Left colon (tissue), 2 donors: Measurements from ENCODE around the gene SPAG7. TPM values are rescaled to one million over a fixed set of nuclear protein-coding genes. Genes with fewer than 3 reads are reported as not detected.
"Not testable (repeated sequence)": the region's sequence is repeated elsewhere in the genome, so short reads cannot be mapped to it uniquely, and the experiment has no call there.

Experiments used
- ATAC-seq: fragments of 200-7000 bp; cut with Tn5 transposase; one replicate; pipeline ENCODE4 v1.9.1; 2020; ENCODE audit warnings: mild to moderate bottlenecking, moderate library complexity
- DNase-seq, 2 donors: peaks; one replicate each; pipeline ENCODE4 v3.0.0-alpha.2; 2020
- intact Hi-C, 2 donors: fragments of 100-400 bp; cut with DNase I in 1 of 2; cut with micrococcal nuclease in 1 of 2; formaldehyde crosslinking; loops; one replicate each; pipeline versions ENCODE4 v1.11.2 to v1.14.0; 2022; cut with DNase I, micrococcal nuclease
- total RNA-seq, 2 donors: library from RNA; stranded (reverse); fragmentation: NEBNext Ultra II Directional; extraction: Animal tissue kit (Norgen Biotek cat#: 25700); gene quantifications; one replicate each; pipeline ENCODE4 v1.2.1, GENCODE V29; 2021
- donor health status: DM: no; HTN: no; CAD: no.
- donor health status: DM: yes; HTN: yes; CAD: no.

The SPAG7 gene
- total RNA-seq, 2 donors from 2014 or later: 49.3 to 68.2 TPM

- intact Hi-C loops: no loop called here
- DNase-seq (no peak), ATAC-seq (no peak)
Measured at GRCh38 chr17:4942760-4943508, 24.7 kb downstream of the SPAG7 start.

DNA sequence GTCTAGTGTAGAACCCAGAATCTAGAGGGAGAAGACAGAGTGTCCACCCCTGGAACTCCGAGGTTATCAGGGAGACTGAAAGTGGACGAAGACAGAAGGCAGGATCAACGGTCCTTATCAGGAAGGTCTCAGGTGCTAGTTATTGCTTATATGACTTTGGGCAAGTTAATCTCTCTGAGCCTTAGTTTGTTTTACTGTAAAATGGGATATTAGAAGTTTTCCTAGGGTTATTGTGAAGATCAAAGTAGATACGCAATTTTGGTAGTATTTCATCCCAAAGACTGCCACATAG, 26.4 kb downstream of the SPAG7 start:
- no peak for DNase-seq
- no peak for ATAC-seq
- intact Hi-C loops: no loop called here

DNA sequence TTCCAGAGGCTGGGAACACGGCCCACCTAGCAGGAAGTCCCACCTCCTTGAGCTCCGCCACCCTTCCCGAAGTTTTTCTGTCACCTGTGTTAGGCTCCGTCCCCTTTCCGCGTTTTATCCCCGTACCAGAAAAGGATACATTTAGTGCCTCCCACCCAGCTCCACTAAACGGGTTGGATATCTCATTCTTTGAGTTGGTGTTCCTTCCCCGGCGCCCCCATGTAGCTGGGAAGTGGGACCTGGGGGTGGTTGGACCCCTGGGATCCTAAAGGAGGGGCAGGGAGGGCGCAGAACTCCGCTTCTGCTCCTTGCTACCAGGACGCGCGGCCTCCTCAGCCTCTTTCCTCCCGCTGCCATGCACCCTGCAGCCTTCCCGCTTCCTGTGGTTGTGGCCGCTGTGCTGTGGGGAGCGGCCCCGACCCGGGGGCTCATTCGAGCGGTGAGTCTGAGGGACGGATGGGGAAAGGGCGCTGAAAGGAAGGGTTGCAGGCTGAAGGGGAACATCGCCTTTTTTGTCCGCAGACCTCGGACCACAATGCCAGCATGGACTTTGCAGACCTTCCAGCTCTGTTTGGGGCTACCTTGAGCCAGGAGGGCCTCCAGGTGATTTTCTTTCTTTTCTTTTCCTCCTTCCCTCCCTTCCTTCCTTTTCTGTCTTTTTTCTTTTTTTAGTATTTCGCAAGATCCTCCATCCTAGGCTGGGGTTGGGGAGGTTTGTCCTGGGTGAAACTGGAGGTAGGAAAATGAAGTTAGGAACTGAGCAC, 26.9 kb downstream of the SPAG7 start:
- peak; percentile 58 to 89 for DNase-seq
- intact Hi-C loops: no loop called here
- peak; percentile 66 for ATAC-seq

DNA sequence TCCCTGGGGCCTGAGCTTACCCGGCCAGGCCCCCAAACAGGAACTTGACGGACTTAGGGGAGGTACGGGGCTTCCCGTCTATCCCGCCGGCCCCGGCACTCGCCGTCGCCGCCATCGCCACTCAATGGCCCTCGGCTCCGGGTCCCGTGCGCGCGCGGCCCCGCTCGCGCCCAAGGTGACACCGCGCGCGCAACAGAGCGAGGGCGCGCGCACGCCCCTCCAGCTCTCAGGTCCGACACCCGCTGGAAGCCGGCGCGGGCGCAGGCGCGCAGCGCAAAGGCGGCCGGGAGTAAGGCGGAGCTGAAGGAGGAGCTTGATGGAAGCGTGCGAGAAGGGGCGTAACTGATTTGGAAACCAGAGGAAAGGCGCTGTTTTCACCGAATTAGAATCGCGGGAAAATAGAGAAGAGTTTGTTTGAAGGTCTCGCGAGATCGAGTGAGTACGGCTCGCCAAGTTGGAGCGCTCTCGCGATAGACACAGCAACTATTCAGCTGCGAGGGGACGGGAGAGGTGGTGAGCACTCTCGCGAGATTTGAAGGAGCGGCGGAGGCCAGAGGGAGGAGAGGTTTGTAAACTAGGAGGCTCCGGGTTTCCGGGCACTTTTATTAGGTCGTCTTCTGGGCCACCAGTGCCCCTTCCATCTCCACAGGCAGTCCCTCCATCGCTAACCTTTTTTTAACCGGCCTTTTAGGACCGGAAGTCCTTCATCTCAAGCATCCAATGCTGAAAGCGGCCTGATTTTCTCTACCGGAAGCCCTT, 27.6 kb downstream of the SPAG7 start, which contains the start of the genes RNF167 and SLC25A11:
Gene RNF167, plus strand, starts transcription at position 473 of the 759 bp plus-strand sequence. CDS start 642 bp downstream, outside the sequence.
Gene SLC25A11, minus strand, starts transcription at position 251 of the 759 bp plus-strand sequence. Its CDS starts 136 bp downstream, at position 115.
- peak; percentile 85 for ATAC-seq
- intact Hi-C loops: no loop called here
- DNase-seq: peak; percentile 94 to 97

- peak; percentile 2 for ATAC-seq
- intact Hi-C loops: no loop called here
- DNase-seq: peak in 1 of 2 donors; percentile 60
Measured at GRCh38 chr17:4939546-4939795, 28.1 kb downstream of the SPAG7 start.

GRCh38 chr17:4938688-4939545, 28.7 kb downstream of the SPAG7 start:
- intact Hi-C loops: no loop called here
- DNase-seq (no peak), ATAC-seq (peak; percentile 6)

DNA sequence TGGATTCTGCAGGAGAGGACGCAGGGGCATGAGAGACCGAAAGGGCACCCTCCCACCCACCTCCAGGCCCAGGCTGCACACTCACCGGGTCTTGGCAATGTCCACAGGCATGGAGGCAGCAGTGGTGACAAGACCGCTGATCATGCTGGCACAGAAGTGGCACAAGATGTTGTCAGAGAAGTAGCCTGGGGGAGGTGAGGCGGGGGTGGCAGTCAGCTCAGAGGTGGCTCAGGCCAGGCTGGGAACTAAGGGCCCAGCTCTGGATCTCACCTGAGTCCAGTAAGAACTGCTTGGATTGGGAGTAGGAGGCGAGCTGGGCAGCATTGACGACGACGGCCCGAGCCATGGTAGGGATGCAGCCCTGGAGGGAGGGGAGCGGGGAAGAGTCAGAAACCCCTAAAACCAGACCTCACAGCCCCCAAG, 29.5 kb downstream of the SPAG7 start:
- DNase-seq: no peak
- no peak for ATAC-seq
- intact Hi-C loops: no loop called here

- no peak for ATAC-seq
Measured at GRCh38 chr17:4937553-4937952, 30.1 kb downstream of the SPAG7 start.

GRCh38 chr17:4936436-4936835, 31.2 kb downstream of the SPAG7 start:
- intact Hi-C loops: no loop called here
- ATAC-seq (no peak), DNase-seq (no peak)

More at GRCh38 chr17:4937553-4937952, 30.1 kb downstream of the SPAG7 start:
- intact Hi-C loops: no loop called here
- no peak for DNase-seq

GRCh38 chr17:4935650-4936049, 32.0 kb downstream of the SPAG7 start:
- DNase-seq (no peak), ATAC-seq (no peak)
- intact Hi-C loops: no loop called here

DNA sequence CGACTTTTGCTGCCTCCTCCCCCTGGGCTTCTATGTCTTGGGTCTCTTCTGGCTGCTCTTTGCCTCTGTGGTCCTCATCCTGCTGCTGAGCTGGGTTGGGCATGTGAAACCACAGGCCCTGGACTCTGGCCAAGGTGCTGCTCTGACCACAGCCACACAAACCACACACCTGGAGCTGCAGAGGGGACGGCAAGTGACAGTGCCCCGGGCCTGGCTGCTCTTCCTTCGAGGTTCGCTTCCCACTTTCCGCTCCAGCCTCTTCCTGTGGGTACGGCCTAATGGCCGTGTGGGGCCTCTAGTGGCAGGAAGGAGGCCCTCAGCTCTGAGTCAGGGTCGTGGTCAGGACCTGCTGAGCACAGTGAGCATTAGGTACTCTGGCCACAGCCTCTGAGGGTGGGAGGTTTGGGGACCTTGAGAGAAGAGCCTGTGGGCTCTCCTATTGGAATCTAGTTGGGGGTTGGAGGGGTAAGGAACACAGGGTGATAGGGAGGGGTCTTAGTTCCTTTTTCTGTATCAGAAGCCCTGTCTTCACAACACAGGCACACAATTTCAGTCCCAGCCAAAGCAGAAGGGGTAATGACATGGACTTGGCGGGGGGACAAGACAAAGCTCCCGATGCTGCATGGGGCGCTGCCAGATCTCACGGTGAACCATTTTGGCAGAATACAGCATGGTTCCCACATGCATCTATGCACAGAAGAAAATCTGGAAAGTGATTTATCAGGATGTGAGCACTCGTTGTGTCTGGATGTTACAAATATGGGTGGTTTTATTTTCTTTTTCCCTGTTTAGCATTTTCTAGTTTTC, 33.2 kb downstream of the SPAG7 start:
- ATAC-seq (peak; percentile 26), DNase-seq (peak in 1 of 2 donors; percentile 63)
- intact Hi-C loops: no loop called here

GRCh38 chr17:4933646-4934045, 34.0 kb downstream of the SPAG7 start:
- no peak for ATAC-seq
- intact Hi-C loops: no loop called here
- DNase-seq: no peak

DNA sequence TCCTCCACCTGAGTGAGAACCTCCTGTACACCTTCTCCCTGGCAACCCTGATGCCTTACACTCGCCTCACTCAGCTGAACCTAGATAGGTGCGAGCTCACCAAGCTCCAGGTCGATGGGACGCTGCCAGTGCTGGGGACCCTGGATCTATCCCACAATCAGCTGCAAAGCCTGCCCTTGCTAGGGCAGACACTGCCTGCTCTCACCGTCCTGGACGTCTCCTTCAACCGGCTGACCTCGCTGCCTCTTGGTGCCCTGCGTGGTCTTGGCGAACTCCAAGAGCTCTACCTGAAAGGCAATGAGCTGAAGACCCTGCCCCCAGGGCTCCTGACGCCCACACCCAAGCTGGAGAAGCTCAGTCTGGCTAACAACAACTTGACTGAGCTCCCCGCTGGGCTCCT, 34.9 kb downstream of the SPAG7 start:
- intact Hi-C loops: no loop called here
- no peak for ATAC-seq
- no peak for DNase-seq

DNA sequence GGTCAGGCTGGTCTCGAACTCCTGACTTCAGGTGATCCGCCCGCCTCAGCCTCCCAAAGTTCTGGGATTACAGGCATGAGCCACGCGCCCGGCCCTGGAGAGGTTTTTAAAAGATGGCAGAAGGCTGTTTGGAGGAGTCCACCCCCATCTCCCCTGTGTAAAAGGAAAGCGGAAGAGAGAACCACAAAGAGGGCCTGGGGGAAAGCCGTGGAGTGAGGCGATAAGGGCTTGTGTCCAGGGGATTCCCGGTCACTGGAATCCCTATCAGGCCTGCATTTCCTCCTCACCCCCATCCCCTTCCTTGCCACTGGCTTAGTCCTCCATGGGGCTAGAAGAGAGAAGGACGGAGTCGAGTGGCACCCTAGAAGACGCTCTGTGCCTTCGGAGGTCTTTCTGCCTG, 35.7 kb downstream of the SPAG7 start, which contains the start of gene GP1BA:
Gene GP1BA, plus strand, starts transcription at position 315 of the 400 bp plus-strand sequence. CDS start 328 bp downstream, outside the sequence.
- DNase-seq (no peak), ATAC-seq (no peak)
- intact Hi-C loops: no loop called here

DNA sequence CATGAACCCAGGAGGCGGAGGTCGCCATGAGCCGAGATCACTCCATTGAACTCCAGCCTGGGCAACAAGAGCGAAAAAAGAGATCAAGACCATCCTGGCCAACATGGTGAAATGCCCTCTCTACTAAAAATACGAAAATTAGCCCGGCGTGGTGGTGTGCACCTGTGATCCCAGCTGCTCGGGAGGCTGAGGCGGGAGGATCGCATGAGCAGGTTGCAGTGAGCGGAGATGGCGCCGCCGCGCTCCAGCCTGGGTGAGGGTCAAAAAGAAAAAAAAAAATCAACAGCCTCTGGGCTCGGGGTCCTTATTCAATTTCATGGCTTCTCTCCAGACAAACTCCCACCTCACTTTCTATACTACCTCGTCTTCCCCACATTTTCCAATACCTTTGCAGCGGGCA, 38.7 kb downstream of the SPAG7 start:
- no peak for ATAC-seq
- intact Hi-C loops: no loop called here
- no peak for DNase-seq

DNA sequence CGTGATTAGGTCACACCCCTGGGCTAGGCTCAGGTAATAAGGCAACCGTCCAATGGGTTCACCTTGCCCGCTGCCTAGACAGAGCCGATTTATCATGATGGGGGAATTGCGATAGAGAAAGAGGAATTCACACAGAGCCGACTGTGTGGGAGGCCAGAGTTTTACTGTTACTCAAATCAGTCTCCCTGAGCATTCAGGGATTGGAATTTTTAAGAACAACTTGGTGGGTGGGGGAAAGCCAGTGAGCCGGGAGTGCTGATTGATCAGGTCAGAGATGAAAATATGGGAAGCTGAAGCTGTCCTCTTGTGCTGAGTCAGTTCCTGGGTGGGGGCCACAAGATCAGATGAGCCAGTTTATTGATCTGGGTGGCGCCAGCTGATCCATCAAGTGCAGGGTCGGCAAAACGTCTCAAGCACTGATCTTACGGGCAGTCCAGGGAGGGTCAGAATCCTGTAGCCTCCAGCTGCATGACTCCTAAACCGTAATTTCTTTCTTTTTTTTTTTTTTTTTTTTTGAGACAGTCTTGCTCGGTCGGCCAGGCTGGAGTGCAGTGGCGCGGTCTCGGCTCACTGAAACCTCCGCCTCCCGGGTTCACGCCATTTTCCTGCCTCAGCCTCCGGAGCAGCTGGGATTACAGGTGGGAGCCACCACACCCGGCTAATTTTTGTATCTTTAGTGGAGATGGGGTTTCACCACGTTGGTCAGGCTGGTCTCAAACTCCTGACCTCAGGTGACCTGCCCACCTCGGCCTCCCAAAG, 40.9 kb downstream of the SPAG7 start:
- ATAC-seq, DNase-seq, intact Hi-C loops: not testable (repeated sequence)

DNA sequence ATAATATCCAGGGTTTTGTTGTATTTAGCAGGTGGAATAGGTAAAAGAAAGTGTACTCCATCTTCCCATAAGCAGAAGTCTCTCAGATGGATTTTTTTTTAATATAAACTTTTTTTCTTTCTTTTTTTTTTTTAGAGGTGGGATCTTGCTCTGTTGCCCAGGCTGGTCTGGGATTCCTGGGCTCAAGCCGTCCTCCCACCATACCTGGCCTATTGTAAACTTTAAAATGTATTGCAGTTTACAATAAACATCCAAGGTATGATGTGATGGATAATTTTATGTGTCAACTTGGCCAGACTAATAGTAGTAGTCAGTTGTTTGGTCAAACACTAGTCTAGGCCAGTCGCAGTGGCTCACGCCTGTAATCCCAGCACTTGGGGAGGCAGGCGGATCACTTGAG, 46.3 kb downstream of the SPAG7 start:
- DNase-seq (no peak), ATAC-seq (no peak)
- intact Hi-C loops: no loop called here
